Neural crest cell (in vitro differentiated cells): ENCODE results near the gene SLC39A6. TPM values are rescaled to one million over a fixed set of nuclear protein-coding genes. Genes with fewer than 3 reads are reported as not detected.

ENCODE experiments used
- DNase-seq: peaks from one replicate; pipeline ENCODE4 v3.0.0; 2021; ENCODE audit warnings: low read depth, mixed read lengths, low spot score
- H3K27ac Mint-ChIP-seq: one replicate; pipeline ENCODE4 v1.8.0; 2021; ENCODE audit warnings: mild to moderate bottlenecking, mixed read lengths; ENCODE audit not compliant: unreplicated experiment
- H3K27me3 Mint-ChIP-seq: 2 replicates; pipeline ENCODE4 v1.8.0; 2021; ENCODE audit warnings: low read depth, mild to moderate bottlenecking, mixed read lengths
- H3K36me3 Mint-ChIP-seq: 2 replicates; pipeline ENCODE4 v1.8.0; 2021; ENCODE audit warnings: low read depth, mild to moderate bottlenecking, mixed read lengths
- H3K4me1 Mint-ChIP-seq: 2 replicates; pipeline ENCODE4 v1.8.0; 2021; ENCODE audit warnings: mixed read lengths
- H3K4me3 Mint-ChIP-seq: one replicate; pipeline ENCODE4 v1.8.0; 2021; ENCODE audit warnings: mild to moderate bottlenecking, mixed read lengths
- H3K9me3 Mint-ChIP-seq: 2 replicates; pipeline ENCODE4 v1.8.0; 2021; ENCODE audit warnings: mixed read lengths
- total RNA-seq: library from RNA; stranded (reverse); gene quantifications from 2 replicates; pipeline ENCODE4 v1.2.1, GENCODE V29; 2021
- TF ChIP-seq, protein P1 (sequence below): fragments of 200-600 bp; sonication (generic); conservative IDR thresholded peaks from 2 replicates; pipeline ENCODE4 v1.5.0; 2021; ENCODE audit warnings: antibody characterized with exemption, mild to moderate bottlenecking

Gene SLC39A6
- total RNA-seq, 1 donor from 2014 or later, result 101 TPM

DNA sequence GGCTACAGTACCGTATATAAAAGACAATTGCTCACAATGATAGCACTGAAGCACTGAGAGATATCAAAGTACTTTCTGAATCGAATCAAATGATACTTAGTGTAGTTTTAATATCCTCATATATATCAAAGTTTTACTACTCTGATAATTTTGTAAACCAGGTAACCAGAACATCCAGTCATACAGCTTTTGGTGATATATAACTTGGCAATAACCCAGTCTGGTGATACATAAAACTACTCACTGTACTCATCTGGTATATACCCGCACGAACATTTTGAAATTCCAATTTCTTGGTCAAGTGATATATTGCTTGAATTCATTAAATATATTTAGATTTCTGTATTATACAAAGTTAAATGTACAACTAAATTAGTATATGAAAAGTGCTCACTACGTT, 20.5 kb downstream of the SLC39A6 start:
- DNase-seq, result no peak
- Mint-ChIP-seq H3K4me1 (no peaks in the 10 kb centered on the region), H3K27me3 (no peaks in the 10 kb centered on the region), H3K27ac (no peak overlapping the region), H3K36me3 (peaks cover 22% of the 10 kb centered on the region), H3K9me3 (peaks cover 6% of the 10 kb centered on the region), H3K4me3 (no peak overlapping the region)
- TF ChIP-seq, protein P1, sequence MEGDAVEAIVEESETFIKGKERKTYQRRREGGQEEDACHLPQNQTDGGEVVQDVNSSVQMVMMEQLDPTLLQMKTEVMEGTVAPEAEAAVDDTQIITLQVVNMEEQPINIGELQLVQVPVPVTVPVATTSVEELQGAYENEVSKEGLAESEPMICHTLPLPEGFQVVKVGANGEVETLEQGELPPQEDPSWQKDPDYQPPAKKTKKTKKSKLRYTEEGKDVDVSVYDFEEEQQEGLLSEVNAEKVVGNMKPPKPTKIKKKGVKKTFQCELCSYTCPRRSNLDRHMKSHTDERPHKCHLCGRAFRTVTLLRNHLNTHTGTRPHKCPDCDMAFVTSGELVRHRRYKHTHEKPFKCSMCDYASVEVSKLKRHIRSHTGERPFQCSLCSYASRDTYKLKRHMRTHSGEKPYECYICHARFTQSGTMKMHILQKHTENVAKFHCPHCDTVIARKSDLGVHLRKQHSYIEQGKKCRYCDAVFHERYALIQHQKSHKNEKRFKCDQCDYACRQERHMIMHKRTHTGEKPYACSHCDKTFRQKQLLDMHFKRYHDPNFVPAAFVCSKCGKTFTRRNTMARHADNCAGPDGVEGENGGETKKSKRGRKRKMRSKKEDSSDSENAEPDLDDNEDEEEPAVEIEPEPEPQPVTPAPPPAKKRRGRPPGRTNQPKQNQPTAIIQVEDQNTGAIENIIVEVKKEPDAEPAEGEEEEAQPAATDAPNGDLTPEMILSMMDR, result no peak

DNA sequence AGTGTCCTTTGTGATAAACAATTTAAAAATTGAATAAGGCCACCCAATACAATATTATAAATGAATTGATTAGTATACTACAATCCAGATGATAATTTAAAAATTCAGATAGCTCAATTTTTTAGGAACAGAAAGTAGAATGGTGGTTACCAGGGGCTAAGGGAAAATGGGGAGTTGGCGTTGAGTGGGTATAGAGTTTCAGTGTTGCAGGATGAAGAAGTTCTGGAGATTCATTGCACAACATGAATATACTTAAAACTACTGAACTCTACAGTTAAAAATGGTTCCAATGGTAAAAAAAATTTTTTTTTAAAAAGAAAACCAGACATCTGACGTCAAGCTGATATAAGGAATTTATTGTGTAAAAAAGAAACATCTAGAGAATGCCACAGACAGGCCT, 20.9 kb downstream of the SLC39A6 start:
- no peak overlapping the region for H3K4me3 Mint-ChIP-seq
- TF ChIP-seq, protein P1, result no peak
- no peaks in the 10 kb centered on the region for H3K4me1 Mint-ChIP-seq
- peaks cover 22% of the 10 kb centered on the region for H3K36me3 Mint-ChIP-seq
- H3K9me3 Mint-ChIP-seq, result peaks cover 6% of the 10 kb centered on the region
- H3K27ac Mint-ChIP-seq, result no peak overlapping the region
- H3K27me3 Mint-ChIP-seq, result no peaks in the 10 kb centered on the region
- DNase-seq, result no peak

DNA sequence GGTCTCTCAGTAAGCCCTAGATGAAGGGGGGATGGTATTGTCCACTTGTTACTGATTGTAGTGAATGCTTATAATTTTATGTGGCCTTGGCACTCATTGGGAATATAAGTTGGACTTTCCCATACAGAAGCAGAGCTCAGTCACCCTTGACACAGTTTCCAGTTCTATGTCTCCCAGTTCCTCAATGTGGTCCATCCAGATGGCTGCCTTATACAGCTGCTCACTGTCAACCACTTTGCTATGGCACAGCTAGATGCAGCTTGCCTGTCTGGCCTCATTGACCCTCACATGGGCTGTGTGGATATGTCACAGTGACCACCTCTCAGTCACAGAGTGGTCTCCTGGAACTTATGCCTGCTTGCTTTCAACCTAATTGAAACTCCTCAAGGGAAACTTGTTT, 21.7 kb downstream of the SLC39A6 start:
- no peak overlapping the region for H3K4me3 Mint-ChIP-seq
- DNase-seq, result no peak
- TF ChIP-seq, protein P1, result no peak
- peaks cover 11% of the 10 kb centered on the region for H3K9me3 Mint-ChIP-seq
- H3K27me3 Mint-ChIP-seq, result no peaks in the 10 kb centered on the region
- peak overlapping the region; percentile 86 for H3K27ac Mint-ChIP-seq
- peaks cover 21% of the 10 kb centered on the region for H3K36me3 Mint-ChIP-seq
- H3K4me1 Mint-ChIP-seq, result no peaks in the 10 kb centered on the region

DNA sequence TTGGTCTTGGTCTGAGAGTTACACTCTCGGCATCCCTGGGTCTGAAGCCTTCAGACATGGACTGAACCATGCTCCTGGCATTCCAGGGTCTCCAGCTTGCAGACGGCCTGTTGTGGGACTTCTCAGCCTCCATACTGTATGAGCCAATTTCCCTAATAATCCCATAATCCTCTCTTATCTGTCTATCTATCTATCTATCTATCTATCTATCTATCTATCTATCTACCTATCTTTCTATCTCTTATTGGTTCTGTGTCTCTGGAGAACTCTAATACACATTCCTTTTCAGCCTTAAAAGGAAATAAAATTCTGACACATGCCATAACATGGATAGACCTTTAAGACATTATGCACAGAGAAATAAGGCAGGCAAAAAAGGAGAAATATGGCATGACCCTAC, 24.4 kb downstream of the SLC39A6 start:
- H3K9me3 Mint-ChIP-seq, result peaks cover 11% of the 10 kb centered on the region
- no peaks in the 10 kb centered on the region for H3K27me3 Mint-ChIP-seq
- TF ChIP-seq, protein P1, result no peak
- H3K27ac Mint-ChIP-seq, result no peak overlapping the region
- no peak overlapping the region for H3K4me3 Mint-ChIP-seq
- DNase-seq, result no peak
- H3K36me3 Mint-ChIP-seq, result peaks cover 8% of the 10 kb centered on the region
- no peaks in the 10 kb centered on the region for H3K4me1 Mint-ChIP-seq

DNA sequence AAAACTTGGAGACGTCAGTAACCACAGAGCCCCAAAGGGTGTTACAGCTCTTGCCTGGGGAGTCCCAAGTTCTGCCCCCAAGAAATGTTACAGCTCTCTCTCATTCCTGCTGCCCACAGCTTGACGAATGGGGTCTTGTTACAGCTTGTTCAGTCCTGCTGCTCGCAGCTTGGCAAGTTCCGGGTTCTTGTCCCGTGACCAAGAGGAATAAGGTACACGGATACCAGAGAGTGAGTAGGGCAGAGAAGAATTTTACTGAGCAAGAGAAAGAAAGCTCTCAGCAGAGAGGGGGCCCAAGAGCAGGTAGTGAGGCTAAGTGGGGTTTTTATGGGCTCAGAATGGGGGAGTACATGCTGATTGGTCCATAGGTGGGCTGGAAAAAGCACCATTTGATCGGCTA, 27.2 kb downstream of the SLC39A6 start:
- H3K27me3 Mint-ChIP-seq, result no peaks in the 10 kb centered on the region
- H3K36me3 Mint-ChIP-seq, result peaks cover 6% of the 10 kb centered on the region
- H3K27ac Mint-ChIP-seq, result no peak overlapping the region
- H3K4me1 Mint-ChIP-seq, result no peaks in the 10 kb centered on the region
- TF ChIP-seq, protein P1, result no peak
- no peak overlapping the region for H3K4me3 Mint-ChIP-seq
- no peak for DNase-seq
- H3K9me3 Mint-ChIP-seq, result peaks cover 11% of the 10 kb centered on the region

DNA sequence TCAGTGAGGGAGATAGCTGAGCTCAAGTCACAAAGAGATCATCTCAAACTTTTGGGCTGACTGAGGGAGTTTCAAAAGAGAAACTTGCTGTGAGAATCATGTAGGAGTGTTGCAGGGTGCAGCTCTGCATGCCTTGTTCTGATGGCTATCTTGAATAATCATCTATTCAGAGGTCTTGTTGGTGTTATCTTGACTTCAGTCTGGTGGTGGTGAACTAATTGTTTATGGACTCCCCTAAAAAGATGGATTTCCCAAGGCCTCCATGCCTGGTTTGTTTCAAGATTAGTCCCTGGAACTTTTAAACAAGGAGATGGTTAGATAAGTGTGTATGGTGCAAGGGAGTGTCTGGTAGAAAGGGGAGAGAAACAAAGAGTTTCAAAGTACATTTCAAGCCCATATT, 29.8 kb downstream of the SLC39A6 start:
- Mint-ChIP-seq H3K4me1 (no peaks in the 10 kb centered on the region), H3K36me3 (peaks cover 2% of the 10 kb centered on the region), H3K27me3 (no peaks in the 10 kb centered on the region), H3K27ac (no peak overlapping the region), H3K4me3 (no peak overlapping the region), H3K9me3 (peaks cover 10% of the 10 kb centered on the region)
- DNase-seq, result no peak
- TF ChIP-seq, protein P1, result no peak
